Fibroblast of the aortic adventitia (primary cell): ENCODE measurements around the gene GALNT9. TPM values are rescaled to one million over a fixed set of nuclear protein-coding genes. Genes with fewer than 3 reads are reported as not detected.

ENCODE experiments used
- DNase-seq: peaks from one replicate; pipeline ENCODE4 v3.0.0-alpha.2; 2010; ENCODE audit warnings: low read depth
- H3K4me3 ChIP-seq: 2 replicates; pipeline ENCODE4 v1.5.1; 2011; ENCODE audit warnings: low read depth, mild to moderate bottlenecking, control low read depth, low read length, moderate library complexity
- CTCF ChIP-seq: IDR thresholded peaks from 2 replicates; pipeline ENCODE4 v1.5.1; 2011; ENCODE audit warnings: mild to moderate bottlenecking, low read length, control low read depth, inconsistent platforms; ENCODE audit not compliant: insufficient read depth
- total RNA-seq: library from RNA; depleted of rRNA; stranded (reverse); fragments of >200 nt; gene quantifications from 2 replicates; pipeline ENCODE4 v1.2.3, GENCODE V29; 2012; ENCODE audit warnings: low replicate concordance

Gene GALNT9
- total RNA-seq, 1 donor = not detected

- no peak for TF ChIP-seq CTCF
- DNase-seq = no peak
- no peak overlapping the region for H3K4me3 ChIP-seq
Measured at GRCh38 chr12:132181570-132182200, 147.7 kb downstream of the GALNT9 start.

- H3K4me3 ChIP-seq = no peak overlapping the region
- TF ChIP-seq CTCF = no peak
- DNase-seq = no peak
Measured at GRCh38 chr12:132180648-132181546, 148.5 kb downstream of the GALNT9 start.

GRCh38 chr12:132179431-132180362 lies 149.7 kb downstream of the GALNT9 start:
- H3K4me3 ChIP-seq = no peak overlapping the region
- DNase-seq = no peak
- TF ChIP-seq CTCF = no peak

GRCh38 chr12:132178801-132179401 lies 150.5 kb downstream of the GALNT9 start:
- no peak for DNase-seq
- TF ChIP-seq CTCF = no peak
- no peak overlapping the region for H3K4me3 ChIP-seq

- H3K4me3 ChIP-seq = no peak overlapping the region
- TF ChIP-seq CTCF = no peak
- DNase-seq = no peak
Measured at GRCh38 chr12:132178316-132178715, 151.1 kb downstream of the GALNT9 start.

DNA sequence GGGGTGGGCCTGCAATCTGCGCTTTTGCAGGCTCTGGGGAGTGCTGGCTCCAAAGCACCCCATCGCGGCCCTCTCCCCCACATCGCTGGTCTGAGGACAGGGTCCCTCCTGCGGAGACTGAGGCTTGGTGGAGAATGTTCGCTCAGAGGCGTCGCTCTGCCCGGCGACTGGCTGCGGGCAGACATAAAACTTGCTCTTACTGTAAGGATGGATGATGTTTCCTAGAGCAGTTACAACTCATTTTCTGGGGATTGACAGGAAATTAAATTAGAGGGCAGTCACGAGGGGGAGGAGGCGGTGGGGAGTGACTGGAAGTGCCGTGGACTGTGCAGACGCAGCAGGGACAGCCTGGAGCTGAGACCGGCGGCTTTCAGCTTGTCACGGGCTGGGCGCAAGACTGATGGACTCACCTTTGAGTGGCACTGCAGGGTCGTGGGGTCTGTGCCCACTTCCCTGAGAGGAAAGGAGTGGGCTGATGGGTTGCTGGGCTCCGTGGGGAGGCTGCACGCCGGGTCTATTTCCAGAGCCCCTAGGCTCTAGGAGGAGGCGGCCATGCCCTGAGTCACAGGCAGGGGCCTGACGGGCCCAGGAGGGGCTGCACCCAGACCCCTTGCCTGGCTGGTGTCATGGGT lies 152.4 kb downstream of the GALNT9 start:
- H3K4me3 ChIP-seq = no peak overlapping the region
- TF ChIP-seq CTCF = no peak
- DNase-seq = no peak
